ENCODE data around the gene COL5A1.
"Not testable (repeated sequence)": the region's sequence is repeated elsewhere in the genome, so short reads cannot be mapped to it uniquely, and the experiment has no call there.

COL5A1 gene

DNA sequence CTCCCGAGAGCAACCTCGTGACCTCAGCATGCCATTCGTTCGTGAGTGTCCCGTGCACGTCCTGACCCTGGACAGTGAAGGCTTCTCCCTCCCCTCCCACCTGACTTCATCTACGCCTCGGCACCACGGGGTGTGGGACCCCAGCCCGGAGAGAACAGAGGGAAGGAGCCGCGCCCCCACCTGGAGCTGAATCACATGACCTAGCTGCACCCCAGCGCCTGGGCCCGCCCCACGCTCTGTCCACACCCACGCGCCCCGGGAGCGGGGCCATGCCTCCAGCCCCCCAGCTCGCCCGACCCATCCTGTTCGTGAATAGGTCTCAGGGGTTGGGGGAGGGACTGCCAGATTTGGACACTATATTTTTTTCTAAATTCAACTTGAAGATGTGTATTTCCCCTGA is 200.7 kb downstream of the COL5A1 start:
- no peak for DNase-seq

DNA sequence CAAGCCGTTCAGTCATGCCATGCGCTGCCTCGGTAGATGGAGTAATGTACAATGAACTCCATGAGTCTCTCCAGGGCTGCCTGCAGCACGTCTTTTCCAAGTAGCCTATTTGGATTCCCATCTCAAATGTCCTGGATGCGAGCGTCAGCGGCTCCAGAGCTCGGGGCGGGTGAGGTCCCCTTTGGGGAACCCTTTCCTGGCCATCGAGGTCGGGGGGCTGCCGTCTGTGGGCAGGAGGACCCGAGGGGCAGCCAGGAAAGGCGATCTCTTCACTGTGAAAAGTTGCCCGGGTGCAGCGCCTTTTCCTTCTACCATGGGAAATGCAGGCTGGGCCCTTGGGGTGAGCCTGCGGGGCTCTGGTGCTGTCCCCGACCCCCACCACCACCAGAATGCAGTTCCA is 202.1 kb downstream of the COL5A1 start:
- no peak for DNase-seq

DNA sequence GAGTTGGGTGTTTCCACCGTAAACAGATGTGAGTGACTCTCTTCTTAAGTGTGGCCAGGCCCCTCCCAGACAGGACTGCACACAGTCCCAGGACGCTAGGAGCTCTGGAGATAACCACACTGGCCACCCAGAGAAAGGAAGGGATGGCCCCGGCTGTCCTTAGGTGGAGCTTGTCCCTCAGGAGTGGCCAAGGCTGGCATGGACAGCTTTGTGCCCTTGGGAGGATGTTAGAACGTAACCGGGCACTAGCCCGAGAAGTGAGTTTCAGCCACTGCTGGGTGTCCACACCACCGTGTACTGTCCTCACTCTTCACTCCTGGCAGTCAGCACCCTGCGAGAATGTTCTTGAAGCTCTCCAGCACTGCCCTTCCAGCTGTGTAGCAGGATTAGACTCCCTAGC is 203.2 kb downstream of the COL5A1 start:
- DNase-seq = no peak

- no peak for DNase-seq
Observed at GRCh38 chr9:134846187-134846586, 204.6 kb downstream of the COL5A1 start.

- DNase-seq = no peak
Observed at GRCh38 chr9:134846699-134847098, 205.1 kb downstream of the COL5A1 start.

- DNase-seq = no peak
Observed at GRCh38 chr9:134847138-134847537, 205.5 kb downstream of the COL5A1 start.

DNA sequence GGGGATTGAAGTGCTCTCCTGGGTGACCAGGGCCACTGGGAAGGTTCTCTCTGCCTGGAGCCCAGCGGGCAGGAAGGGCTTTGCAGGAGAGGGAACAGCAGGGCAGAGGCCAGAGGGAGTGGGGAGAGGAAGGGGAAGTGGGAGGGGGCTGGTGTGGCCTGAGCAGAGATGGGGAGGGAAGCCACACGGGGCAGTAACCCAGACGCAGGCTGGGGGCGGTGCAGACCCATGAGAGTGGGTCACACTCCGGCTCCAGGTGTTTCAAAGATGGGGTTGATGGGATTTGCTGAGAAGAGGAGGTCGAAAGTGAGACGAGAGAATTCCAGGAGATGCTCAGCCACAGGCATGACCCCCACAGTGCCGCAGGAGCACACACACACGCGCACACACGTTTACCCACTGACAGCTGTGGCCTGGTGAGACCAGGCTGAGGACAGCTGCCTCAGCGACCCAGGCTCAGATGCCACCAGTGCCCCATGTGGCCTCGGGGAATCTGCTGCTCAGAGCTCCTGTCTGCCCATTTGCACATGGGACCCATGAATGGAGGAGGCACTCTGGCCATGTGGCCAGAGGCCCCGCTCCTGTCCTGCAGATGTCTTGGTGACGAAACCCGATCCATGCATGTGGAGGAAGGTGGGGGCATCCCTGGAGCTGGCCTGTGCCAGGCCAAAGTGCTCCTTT is 206.3 kb downstream of the COL5A1 start:
- DNase-seq = no peak

DNA sequence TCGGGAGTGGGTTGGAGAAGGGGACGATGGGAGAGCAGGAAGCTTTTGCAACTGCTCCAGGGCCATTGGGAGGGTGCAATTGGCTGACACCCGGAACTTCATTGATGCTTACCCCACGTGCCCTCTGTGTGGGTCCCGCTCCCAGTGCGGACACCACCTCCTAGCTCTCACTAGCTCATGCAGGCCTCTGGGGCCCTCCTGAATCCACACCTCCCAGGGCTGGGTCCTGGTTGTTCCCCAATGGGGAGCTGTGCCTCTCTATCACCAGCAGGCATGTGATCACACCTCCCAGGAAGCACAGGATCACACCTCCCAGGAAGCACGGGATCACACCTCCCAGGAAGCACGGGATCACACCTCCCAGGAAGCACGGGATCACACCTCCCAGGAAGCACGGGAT is 206.9 kb downstream of the COL5A1 start:
- no peak for DNase-seq

DNA sequence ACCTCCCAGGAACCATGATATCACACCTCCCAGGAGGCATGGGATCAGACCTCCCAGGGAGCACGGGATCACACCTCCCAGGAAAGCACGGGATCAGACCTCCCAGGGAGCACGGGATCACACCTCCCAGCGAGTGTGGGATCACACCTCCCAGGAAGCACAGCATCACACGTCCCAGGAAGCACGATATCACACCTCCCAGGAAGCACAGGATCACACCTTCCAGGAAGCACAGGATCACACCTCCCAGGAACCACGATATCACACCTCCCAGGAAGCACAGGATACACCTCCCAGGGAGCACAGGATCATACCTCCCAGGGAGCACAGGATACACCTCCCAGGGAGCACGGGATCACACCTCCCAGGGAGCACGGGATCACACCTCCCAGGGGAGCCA is 209.0 kb downstream of the COL5A1 start:
- DNase-seq = no peak

DNA sequence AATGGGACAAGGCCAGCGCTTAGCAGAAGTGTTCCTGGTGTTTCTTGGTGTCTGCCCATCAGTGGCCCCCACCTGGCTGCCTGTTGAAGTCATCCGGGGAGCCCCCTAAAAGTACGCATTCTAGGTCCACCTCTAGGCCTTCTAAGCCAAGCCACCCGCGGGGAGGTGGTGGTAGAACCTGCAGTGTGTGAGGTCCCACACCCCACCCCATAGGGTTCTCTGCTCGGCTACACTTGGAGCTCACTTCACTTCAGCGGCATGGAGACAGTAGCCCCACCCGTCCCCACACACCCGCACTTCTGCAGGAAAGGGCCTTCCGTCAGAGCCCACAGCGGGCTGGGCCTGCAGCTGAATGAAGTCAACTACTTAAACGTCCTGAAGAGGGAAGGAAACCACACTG is 209.4 kb downstream of the COL5A1 start:
- no peak for DNase-seq

GRCh38 chr9:134852906-134853654 is 211.5 kb downstream of the COL5A1 start:
- DNase-seq = no peak

GRCh38 chr9:134853893-134854292 is 212.3 kb downstream of the COL5A1 start:
- DNase-seq = no peak

- DNase-seq = no peak
Observed at GRCh38 chr9:134854541-134854981, 213.0 kb downstream of the COL5A1 start.

GRCh38 chr9:134855231-134855899 is 213.8 kb downstream of the COL5A1 start:
- no peak for DNase-seq

DNA sequence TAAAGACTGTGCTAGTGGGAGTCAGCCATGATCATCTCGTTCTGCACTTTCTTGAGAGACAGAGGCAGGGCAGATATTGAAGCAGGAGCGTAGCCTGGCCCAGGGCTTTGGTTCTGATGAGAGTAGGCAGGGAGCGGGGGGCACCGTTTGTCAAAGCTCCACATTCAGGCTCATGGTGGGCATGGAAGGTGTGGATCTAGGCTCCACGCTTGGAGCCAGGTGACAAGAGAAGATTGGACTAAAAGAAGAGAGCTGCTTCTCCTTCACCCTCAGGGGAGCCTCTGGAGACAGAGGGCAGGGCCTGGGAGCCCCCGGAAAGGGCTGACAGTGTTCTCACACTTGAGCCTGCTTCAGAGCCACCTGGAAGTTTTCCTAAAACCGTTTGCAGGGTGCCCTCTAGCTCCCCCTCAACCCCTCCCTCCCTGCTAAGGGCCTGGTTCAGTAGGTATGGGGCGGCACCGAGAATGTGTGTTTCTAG is 214.3 kb downstream of the COL5A1 start:
- DNase-seq = no peak

GRCh38 chr9:134857451-134857850 is 215.8 kb downstream of the COL5A1 start:
- DNase-seq = not testable (repeated sequence)

DNA sequence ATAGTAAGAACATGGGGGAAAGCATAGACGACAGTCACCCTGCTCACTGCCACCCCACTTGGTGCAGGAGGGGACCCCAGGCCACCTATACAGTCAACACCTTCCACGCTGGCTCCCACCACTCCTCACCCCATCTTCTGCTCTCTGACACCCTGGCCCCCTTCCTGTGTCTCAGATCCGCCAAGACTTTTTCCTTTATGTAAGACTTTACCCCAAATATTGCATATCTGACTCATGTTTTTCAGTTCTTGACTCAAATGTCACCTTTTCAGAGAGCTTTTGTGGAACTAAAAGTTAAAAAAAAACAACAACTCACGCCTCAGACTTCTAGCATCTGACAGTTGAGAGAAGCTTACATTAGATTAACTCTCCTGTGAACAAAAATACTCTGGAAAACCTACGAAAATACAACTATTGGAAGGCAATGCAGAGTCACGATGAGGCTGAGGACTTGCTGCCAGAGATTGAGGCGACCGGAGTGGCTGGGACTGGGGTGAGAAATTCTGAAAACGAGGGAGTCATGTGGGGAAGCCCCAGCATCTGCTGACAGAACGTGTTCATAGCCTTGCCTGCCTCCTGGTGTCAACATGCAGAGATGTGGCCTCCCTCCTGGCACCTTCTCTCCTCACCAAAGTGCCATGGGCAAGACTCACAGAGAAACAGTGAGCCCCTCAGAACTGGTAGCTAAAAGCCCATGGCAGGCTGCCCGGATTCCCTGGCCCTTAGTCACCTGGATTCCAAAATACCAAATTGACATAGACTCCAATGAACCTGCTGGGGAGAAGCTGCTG is 216.6 kb downstream of the COL5A1 start:
- DNase-seq = no peak

GRCh38 chr9:134860510-134860909 is 218.9 kb downstream of the COL5A1 start:
- no peak for DNase-seq

GRCh38 chr9:134861595-134862334 is 220.2 kb downstream of the COL5A1 start:
- DNase-seq = no peak

- DNase-seq = no peak
Observed at GRCh38 chr9:134863306-134863902, 221.8 kb downstream of the COL5A1 start.

- no peak for DNase-seq
Observed at GRCh38 chr9:134863941-134864820, 222.6 kb downstream of the COL5A1 start.

Measured in NCI-H510A treated with DMSO at 0.1 percent for 48 hours (cell line).